ENCODE results near the gene KIRREL3. TPM values are rescaled to one million over a fixed set of nuclear protein-coding genes. Genes with fewer than 3 reads are reported as not detected.

Gene KIRREL3
- total RNA-seq, 1 experiment from 2014 or later = 0.44 TPM

- intact Hi-C loops (cut with micrococcal nuclease) = no loop called here
- H3K9ac ChIP-seq (ENCODE audit: low read length) = no peak overlapping the region
- H3K4me2 ChIP-seq (ENCODE audit: low read length) = no peak overlapping the region
- ATAC-seq (no peak), DNase-seq (no peak)
- H3K4me3 ChIP-seq (ENCODE audit: low read length) = no peak overlapping the region
- ChIA-PET POLR2A (ENCODE audit: unreplicated experiment) (no interaction called here), CTCF (no interaction called here)
- no peaks in the 10 kb centered on the region for H3K79me2 ChIP-seq (ENCODE audit: low read length)
- no peaks in the 10 kb centered on the region for H3K9me2 ChIP-seq (replicated peaks; ENCODE audit: low read length)
- H3K27me3 ChIP-seq (ENCODE audit: low read length) = peaks cover 41% of the 10 kb centered on the region
- BruUV-seq (replicated peaks) = no TSS peak
- H3K4me1 ChIP-seq (ENCODE audit: insufficient read depth, low read length) = no peaks in the 10 kb centered on the region
- peaks cover 4% of the 10 kb centered on the region; the same call in 1 of the 2 replicates for H3K9me3 ChIP-seq (ENCODE audit: low read length)
- H3K36me3 ChIP-seq (ENCODE audit: low read depth, low read length) = no peaks in the 10 kb centered on the region
- TF ChIP-seq CTCF (conservative IDR thresholded peaks at IDR 0.05; ENCODE audit: low read depth, low read length) (no peak), EZH2 (IDR thresholded peaks at IDR 0.05; ENCODE audit: low read length, unreplicated experiment) (no peak), EZH2phosphoT487 (IDR thresholded peaks at IDR 0.05; ENCODE audit: borderline replicate concordance, low read length) (no peak)
- no peak overlapping the region for H3K27ac ChIP-seq (ENCODE audit: low read length)
- no peaks in the 10 kb centered on the region for H3F3A ChIP-seq (ENCODE audit: low read length, unreplicated experiment)
- no peaks in the 10 kb centered on the region for H4K20me1 ChIP-seq (ENCODE audit: low read length)
- no peak overlapping the region for H2AFZ ChIP-seq (ENCODE audit: low read length)
Measured at GRCh38 chr11:126821827-126822226, 178.7 kb downstream of the KIRREL3 start.

GRCh38 chr11:126819194-126819593 is 181.4 kb downstream of the KIRREL3 start:
- TF ChIP-seq CTCF (conservative IDR thresholded peaks at IDR 0.05; ENCODE audit: low read depth, low read length) = no peak
- no peak for TF ChIP-seq EZH2 (IDR thresholded peaks at IDR 0.05; ENCODE audit: low read length, unreplicated experiment)
- no peak for TF ChIP-seq EZH2phosphoT487 (IDR thresholded peaks at IDR 0.05; ENCODE audit: borderline replicate concordance, low read length)
- Histone ChIP-seq H3K36me3 (ENCODE audit: low read depth, low read length) (no peaks in the 10 kb centered on the region), H3K79me2 (ENCODE audit: low read length) (no peaks in the 10 kb centered on the region), H3K9ac (ENCODE audit: low read length) (no peak overlapping the region), H3K9me3 (ENCODE audit: low read length) (0 out of 2 replicates have a peak, but pooled peaks cover under 1% of the 10 kb centered on the region), H3F3A (ENCODE audit: low read length, unreplicated experiment) (no peaks in the 10 kb centered on the region), H2AFZ (ENCODE audit: low read length) (no peak overlapping the region), H3K9me2 (replicated peaks; ENCODE audit: low read length) (no peaks in the 10 kb centered on the region), H4K20me1 (ENCODE audit: low read length) (no peaks in the 10 kb centered on the region), H3K27ac (ENCODE audit: low read length) (no peak overlapping the region), H3K27me3 (ENCODE audit: low read length) (peaks cover 27% of the 10 kb centered on the region), H3K4me3 (ENCODE audit: low read length) (no peak overlapping the region), H3K4me1 (ENCODE audit: insufficient read depth, low read length) (no peaks in the 10 kb centered on the region), H3K4me2 (ENCODE audit: low read length) (no peak overlapping the region)
- CTCF ChIA-PET = no interaction called here
- no TSS peak for BruUV-seq (replicated peaks)
- DNase-seq (no peak), ATAC-seq (no peak)
- intact Hi-C loops (cut with micrococcal nuclease) = no loop called here
- POLR2A ChIA-PET (ENCODE audit: unreplicated experiment) = no interaction called here

GRCh38 chr11:126817523-126818450 is 182.8 kb downstream of the KIRREL3 start:
- BruUV-seq (replicated peaks) = no TSS peak
- Histone ChIP-seq H3K4me3 (ENCODE audit: low read length) (no peak overlapping the region), H3K4me2 (ENCODE audit: low read length) (no peak overlapping the region), H3F3A (ENCODE audit: low read length, unreplicated experiment) (no peaks in the 10 kb centered on the region), H3K36me3 (ENCODE audit: low read depth, low read length) (no peaks in the 10 kb centered on the region), H3K9me3 (ENCODE audit: low read length) (no peaks in the 10 kb centered on the region), H3K79me2 (ENCODE audit: low read length) (no peaks in the 10 kb centered on the region), H3K9me2 (replicated peaks; ENCODE audit: low read length) (no peaks in the 10 kb centered on the region), H3K27ac (ENCODE audit: low read length) (no peak overlapping the region), H3K4me1 (ENCODE audit: insufficient read depth, low read length) (no peaks in the 10 kb centered on the region), H4K20me1 (ENCODE audit: low read length) (no peaks in the 10 kb centered on the region), H3K9ac (ENCODE audit: low read length) (no peak overlapping the region), H3K27me3 (ENCODE audit: low read length) (peaks cover 27% of the 10 kb centered on the region), H2AFZ (ENCODE audit: low read length) (no peak overlapping the region)
- DNase-seq = no peak
- no peak for ATAC-seq
- CTCF ChIA-PET = no interaction called here
- TF ChIP-seq EZH2 (IDR thresholded peaks at IDR 0.05; ENCODE audit: low read length, unreplicated experiment) (no peak), EZH2phosphoT487 (IDR thresholded peaks at IDR 0.05; ENCODE audit: borderline replicate concordance, low read length) (no peak), CTCF (conservative IDR thresholded peaks at IDR 0.05; ENCODE audit: low read depth, low read length) (no peak)
- POLR2A ChIA-PET (ENCODE audit: unreplicated experiment) = no interaction called here
- intact Hi-C loops (cut with micrococcal nuclease) = no loop called here

Measured in PC-3 (cell line).